SHP77 (cell line): ENCODE data around the gene PPP1R3F.
"Not testable (repeated sequence)": the region's sequence is repeated elsewhere in the genome, so short reads cannot be mapped to it uniquely, and the experiment has no call there.

ENCODE experiments used
- DNase-seq, 2 experiments: peaks; one replicate each; lab custom pipeline; 2025; lab: John Stamatoyannopoulos, UW

Gene PPP1R3F

DNA sequence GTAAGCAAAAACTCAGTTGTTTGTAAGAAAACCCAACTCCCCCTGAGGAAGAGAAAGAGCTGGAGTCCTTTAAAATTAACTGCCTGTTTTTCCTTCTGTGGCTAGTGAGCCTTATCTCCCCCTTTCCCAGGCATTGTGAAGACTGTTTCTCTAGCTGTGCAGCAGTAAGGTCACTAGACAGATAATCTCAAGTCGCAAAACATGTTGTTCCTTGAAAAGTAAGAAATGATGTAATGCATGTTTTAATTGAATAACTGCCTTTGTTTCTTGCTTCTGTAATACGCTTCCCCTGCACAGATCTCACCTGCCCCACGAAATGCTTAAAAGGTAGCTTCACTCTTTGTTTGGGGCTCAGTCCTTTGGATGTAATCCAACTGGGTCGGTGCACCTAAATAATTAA is 46.5 kb downstream of the PPP1R3F start:
- no peak for DNase-seq

- not testable (repeated sequence) for DNase-seq
These were observed 52.1 kb downstream of the PPP1R3F start, which contains the start of gene GAGE12J for GRCh38 chrX:49321737-49322136. TSS of gene GAGE12J (plus strand) at chrX:49322037. CDS start at chrX:49323194, 1,157 bp downstream.

- DNase-seq, result not testable (repeated sequence)
These were observed 52.7 kb downstream of the PPP1R3F start for GRCh38 chrX:49322266-49322665.

DNA sequence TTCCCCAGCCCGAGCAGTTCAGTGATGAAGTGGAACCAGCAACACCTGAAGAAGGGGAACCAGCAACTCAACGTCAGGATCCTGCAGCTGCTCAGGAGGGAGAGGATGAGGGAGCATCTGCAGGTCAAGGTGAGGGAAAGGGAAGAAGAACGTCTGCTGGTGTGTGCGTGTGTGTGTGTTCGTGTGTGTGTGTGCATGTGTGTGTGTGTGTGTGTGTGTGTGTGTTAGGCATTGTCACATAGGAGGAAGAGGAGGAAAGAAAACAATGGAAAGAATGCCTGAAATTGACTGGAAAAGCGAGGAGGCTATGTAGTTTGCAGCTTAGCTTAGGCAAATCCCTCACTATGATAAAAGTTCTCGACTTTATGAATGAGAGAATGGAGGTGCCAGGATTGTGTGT is 54.1 kb downstream of the PPP1R3F start:
- DNase-seq, result not testable (repeated sequence)

DNA sequence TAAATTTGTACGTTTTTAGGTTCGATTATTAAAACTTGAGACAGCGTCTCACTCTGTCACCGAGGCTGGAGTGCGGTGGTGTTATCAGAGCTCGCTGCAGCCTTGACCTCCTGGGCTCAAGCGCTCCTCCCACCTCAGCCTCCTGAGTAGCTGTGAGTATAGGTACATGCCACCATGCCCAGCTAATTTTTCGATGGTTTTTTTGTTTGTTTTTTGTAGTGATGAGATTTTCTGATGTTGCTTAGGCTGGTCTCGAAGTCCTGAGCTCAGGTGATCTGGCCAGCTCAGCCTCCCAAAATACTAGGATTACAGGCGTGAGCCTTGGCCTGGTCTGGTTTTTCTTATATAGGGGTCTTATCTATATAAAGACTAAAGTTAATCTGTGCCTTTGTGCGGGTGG is 60.8 kb downstream of the PPP1R3F start:
- DNase-seq, result not testable (repeated sequence)

DNA sequence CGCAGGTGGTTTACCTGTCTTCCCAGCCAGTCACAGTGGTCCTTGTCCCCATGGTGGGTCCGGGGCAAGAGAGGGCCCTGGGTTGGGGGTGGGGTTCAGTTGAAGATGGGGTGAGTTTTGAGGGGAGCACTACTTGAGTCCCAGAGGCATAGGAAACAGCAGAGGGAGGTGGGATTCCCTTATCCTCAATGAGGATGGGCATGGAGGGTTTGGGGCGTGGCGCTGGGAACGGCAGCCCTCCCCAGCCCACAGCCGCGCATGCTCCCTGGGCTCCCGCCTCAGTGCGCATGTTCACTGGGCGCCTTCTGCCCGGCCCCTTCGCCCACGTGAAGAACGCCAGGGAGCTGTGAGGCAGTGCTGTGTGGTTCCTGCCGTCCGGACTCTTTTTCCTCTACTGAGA is 61.7 kb downstream of the PPP1R3F start, which contains the start of gene GAGE13:
GAGE13 (plus strand) TSS at position 301 of the 400 bp plus-strand sequence. CDS start 1,156 bp downstream, outside the sequence.
- not testable (repeated sequence) for DNase-seq

GRCh38 chrX:49331841-49332240 is 62.2 kb downstream of the PPP1R3F start:
- not testable (repeated sequence) for DNase-seq
